ENCODE data around the gene PALLD.

DNA sequence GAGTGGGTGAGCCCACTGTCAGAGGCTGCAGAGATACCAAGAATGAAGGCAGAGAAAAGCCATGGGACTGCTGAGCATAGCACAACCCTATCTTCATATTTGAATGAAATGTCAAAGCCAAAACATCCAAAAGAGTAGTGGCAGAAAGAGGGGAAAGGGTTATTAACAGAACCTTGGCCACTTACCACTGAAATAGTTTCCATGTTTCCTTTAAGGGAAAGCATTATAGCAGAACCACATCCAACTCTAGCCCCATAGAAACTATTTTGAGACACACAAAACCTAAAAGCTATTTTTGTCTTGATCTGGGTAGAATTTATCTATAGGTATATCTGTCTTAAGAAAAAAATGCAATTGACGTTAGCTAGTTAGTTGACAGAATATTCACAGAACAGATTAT is 373.2 kb downstream of the PALLD start:
- TF ChIP-seq, protein P1, sequence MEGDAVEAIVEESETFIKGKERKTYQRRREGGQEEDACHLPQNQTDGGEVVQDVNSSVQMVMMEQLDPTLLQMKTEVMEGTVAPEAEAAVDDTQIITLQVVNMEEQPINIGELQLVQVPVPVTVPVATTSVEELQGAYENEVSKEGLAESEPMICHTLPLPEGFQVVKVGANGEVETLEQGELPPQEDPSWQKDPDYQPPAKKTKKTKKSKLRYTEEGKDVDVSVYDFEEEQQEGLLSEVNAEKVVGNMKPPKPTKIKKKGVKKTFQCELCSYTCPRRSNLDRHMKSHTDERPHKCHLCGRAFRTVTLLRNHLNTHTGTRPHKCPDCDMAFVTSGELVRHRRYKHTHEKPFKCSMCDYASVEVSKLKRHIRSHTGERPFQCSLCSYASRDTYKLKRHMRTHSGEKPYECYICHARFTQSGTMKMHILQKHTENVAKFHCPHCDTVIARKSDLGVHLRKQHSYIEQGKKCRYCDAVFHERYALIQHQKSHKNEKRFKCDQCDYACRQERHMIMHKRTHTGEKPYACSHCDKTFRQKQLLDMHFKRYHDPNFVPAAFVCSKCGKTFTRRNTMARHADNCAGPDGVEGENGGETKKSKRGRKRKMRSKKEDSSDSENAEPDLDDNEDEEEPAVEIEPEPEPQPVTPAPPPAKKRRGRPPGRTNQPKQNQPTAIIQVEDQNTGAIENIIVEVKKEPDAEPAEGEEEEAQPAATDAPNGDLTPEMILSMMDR (conservative IDR thresholded peaks at IDR 0.05; ENCODE audit: low read depth, low read length), result no peak
- TF ChIP-seq EZH2 (IDR thresholded peaks at IDR 0.05; ENCODE audit: low read length, unreplicated experiment) (no peak), EZH2phosphoT487 (IDR thresholded peaks at IDR 0.05; ENCODE audit: borderline replicate concordance, low read length) (no peak)
